Neural cell (in vitro differentiated cells): ENCODE results near the gene CC2D2B.

Experiments used
- EP300 ChIP-seq: fragments of 450-650 bp; conservative IDR thresholded peaks from 2 replicates; pipeline ENCODE4 v1.6.1; 2014; ENCODE audit warnings: antibody characterized with exemption, mild to moderate bottlenecking, moderate library complexity; ENCODE audit not compliant: poor library complexity, severe bottlenecking
- EZH2 ChIP-seq: fragments of 200-600, 300-800 bp; shearing (Covaris generic), sonication (generic); IDR thresholded peaks from 2 replicates; pipeline ENCODE4 v1.6.1; 2014; ENCODE audit warnings: antibody characterized with exemption, low read length, borderline replicate concordance, mild to moderate bottlenecking; ENCODE audit not compliant: insufficient read depth, poor library complexity, severe bottlenecking
- MXI1 ChIP-seq: fragments of 450-650 bp; conservative IDR thresholded peaks from 2 replicates; pipeline ENCODE4 v1.6.1; 2014; ENCODE audit warnings: antibody characterized with exemption, mild to moderate bottlenecking; ENCODE audit not compliant: poor library complexity, severe bottlenecking
- POLR2AphosphoS5 ChIP-seq: IDR thresholded peaks from 2 replicates; pipeline ENCODE4 v1.6.1; 2012
- TAF1 ChIP-seq: IDR thresholded peaks from 2 replicates; pipeline ENCODE4 v1.6.1; 2012; ENCODE audit warnings: low read depth
- TF ChIP-seq, protein P1 (sequence below): fragments of 450-650 bp; IDR thresholded peaks from 2 replicates; pipeline ENCODE4 v1.5.1; 2014; ENCODE audit warnings: antibody characterized with exemption, mild to moderate bottlenecking, moderate library complexity; ENCODE audit not compliant: poor library complexity, severe bottlenecking
- TF ChIP-seq, protein P2 (sequence below): IDR thresholded peaks from 2 replicates; pipeline ENCODE4 v1.6.1; 2012; ENCODE audit warnings: borderline replicate concordance

- no peak for TF ChIP-seq EZH2
- TF ChIP-seq, protein P1, sequence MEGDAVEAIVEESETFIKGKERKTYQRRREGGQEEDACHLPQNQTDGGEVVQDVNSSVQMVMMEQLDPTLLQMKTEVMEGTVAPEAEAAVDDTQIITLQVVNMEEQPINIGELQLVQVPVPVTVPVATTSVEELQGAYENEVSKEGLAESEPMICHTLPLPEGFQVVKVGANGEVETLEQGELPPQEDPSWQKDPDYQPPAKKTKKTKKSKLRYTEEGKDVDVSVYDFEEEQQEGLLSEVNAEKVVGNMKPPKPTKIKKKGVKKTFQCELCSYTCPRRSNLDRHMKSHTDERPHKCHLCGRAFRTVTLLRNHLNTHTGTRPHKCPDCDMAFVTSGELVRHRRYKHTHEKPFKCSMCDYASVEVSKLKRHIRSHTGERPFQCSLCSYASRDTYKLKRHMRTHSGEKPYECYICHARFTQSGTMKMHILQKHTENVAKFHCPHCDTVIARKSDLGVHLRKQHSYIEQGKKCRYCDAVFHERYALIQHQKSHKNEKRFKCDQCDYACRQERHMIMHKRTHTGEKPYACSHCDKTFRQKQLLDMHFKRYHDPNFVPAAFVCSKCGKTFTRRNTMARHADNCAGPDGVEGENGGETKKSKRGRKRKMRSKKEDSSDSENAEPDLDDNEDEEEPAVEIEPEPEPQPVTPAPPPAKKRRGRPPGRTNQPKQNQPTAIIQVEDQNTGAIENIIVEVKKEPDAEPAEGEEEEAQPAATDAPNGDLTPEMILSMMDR = no peak
- no peak for TF ChIP-seq EP300
- TF ChIP-seq, protein P2, sequence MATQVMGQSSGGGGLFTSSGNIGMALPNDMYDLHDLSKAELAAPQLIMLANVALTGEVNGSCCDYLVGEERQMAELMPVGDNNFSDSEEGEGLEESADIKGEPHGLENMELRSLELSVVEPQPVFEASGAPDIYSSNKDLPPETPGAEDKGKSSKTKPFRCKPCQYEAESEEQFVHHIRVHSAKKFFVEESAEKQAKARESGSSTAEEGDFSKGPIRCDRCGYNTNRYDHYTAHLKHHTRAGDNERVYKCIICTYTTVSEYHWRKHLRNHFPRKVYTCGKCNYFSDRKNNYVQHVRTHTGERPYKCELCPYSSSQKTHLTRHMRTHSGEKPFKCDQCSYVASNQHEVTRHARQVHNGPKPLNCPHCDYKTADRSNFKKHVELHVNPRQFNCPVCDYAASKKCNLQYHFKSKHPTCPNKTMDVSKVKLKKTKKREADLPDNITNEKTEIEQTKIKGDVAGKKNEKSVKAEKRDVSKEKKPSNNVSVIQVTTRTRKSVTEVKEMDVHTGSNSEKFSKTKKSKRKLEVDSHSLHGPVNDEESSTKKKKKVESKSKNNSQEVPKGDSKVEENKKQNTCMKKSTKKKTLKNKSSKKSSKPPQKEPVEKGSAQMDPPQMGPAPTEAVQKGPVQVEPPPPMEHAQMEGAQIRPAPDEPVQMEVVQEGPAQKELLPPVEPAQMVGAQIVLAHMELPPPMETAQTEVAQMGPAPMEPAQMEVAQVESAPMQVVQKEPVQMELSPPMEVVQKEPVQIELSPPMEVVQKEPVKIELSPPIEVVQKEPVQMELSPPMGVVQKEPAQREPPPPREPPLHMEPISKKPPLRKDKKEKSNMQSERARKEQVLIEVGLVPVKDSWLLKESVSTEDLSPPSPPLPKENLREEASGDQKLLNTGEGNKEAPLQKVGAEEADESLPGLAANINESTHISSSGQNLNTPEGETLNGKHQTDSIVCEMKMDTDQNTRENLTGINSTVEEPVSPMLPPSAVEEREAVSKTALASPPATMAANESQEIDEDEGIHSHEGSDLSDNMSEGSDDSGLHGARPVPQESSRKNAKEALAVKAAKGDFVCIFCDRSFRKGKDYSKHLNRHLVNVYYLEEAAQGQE = no peak
- no peak for TF ChIP-seq MXI1
- no peak for TF ChIP-seq POLR2AphosphoS5
- no peak for TF ChIP-seq TAF1
Measured at GRCh38 chr10:95861386-95861785, 46.4 kb upstream of the CC2D2B start.
